HepG2 (cell line): ENCODE data around the gene ERMAP. TPM values are rescaled to one million over a fixed set of nuclear protein-coding genes. Genes with fewer than 3 reads are reported as not detected.

Experiments used
- ATAC-seq: fragments of 200-7000 bp; cut with Tn5 transposase; 3 replicates; pipeline ENCODE4 v1.9.1; 2020; ENCODE audit warnings: mild to moderate bottlenecking, moderate library complexity
- BruUV-seq: library from RNA; stranded (reverse); fragments of 400-500 nt; replicated peaks from 2 replicates; lab custom pipeline; 2021; lab: Mats Ljungman, UMichigan
- CTCF ChIA-PET: fragments of 300-600 bp; formaldehyde crosslinking; extraction: SDS; loops from one replicate; lab custom pipeline; 2021; ENCODE audit warnings: low total read pairs, inconsistent platforms, low intra/inter-chr PET ratio; lab: Yijun Ruan, JAX
- POLR2A ChIA-PET: fragments of 350-600 bp; sonication (Branson Sonifier 250); formaldehyde crosslinking; loops from one replicate; lab custom pipeline; 2020; ENCODE audit warnings: antibody characterized with exemption, inconsistent platforms; lab: Yijun Ruan, JAX
- DNase-seq: peaks from one replicate; pipeline ENCODE4 v3.0.0-alpha.2; 2015; ENCODE audit warnings: low spot score
- FAIRE-seq: peaks from 3 replicates; lab custom pipeline; 2011; peaks lifted over from hg19 to GRCh38; lab: Jason Lieb, UNC
- H2AFZ ChIP-seq: one replicate; pipeline ENCODE4 v1.6.1; 2011; ENCODE audit warnings: low read length, inconsistent platforms
- H3K27ac ChIP-seq: fragments of 300-600 bp; 3 replicates; pipeline ENCODE4 v1.8.0; 2011; ENCODE audit warnings: mixed run types, mild to moderate bottlenecking, mixed read lengths, low read length, inconsistent platforms; ENCODE audit not compliant: insufficient read depth; ENCODE audit errors: extremely low read length
- H3K27me3 ChIP-seq, 2 experiments: fragments of 200-600 bp in 1 of 2; 2 replicates in 1 of 2; 3 replicates in 1 of 2; pipeline versions ENCODE4 v1.6.0 to v1.8.0; 2011; ENCODE audit warnings: low read length in 2 of 2, mild to moderate bottlenecking in 2 of 2, moderate library complexity in 2 of 2, inconsistent platforms in 1 of 2; ENCODE audit not compliant: insufficient read depth in 2 of 2, control insufficient read depth in 1 of 2
- H3K36me3 ChIP-seq, 2 experiments: fragments of 200-600 bp in 1 of 2; replicated peaks in 1 of 2; 2 replicates in 1 of 2; 3 replicates in 1 of 2; pipeline versions ENCODE4 v1.5.1 to v1.8.0; 2011; ENCODE audit warnings: low read length in 2 of 2, inconsistent platforms in 1 of 2; ENCODE audit not compliant: insufficient read depth in 2 of 2, control insufficient read depth in 1 of 2
- H3K4me1 ChIP-seq: 2 replicates; pipeline ENCODE4 v1.5.1; 2012; ENCODE audit warnings: low read length, inconsistent platforms; ENCODE audit not compliant: insufficient read depth
- H3K4me2 ChIP-seq: 2 replicates; pipeline ENCODE4 v1.6.0; 2011; ENCODE audit warnings: low read depth, low read length, inconsistent platforms
- H3K4me3 ChIP-seq, 3 experiments: fragments of 200-600 bp in 1 of 3; sonication (generic), shearing (Covaris generic) in 1 of 3; replicated peaks in 1 of 3; 2 replicates each; pipeline ENCODE4 v1.5.1; 2011 to 2016; ENCODE audit warnings: low read length in 3 of 3, inconsistent platforms in 2 of 3, low read depth in 2 of 3, mild to moderate bottlenecking in 2 of 3, control low read depth in 1 of 3, mixed read lengths in 1 of 3; ENCODE audit not compliant: insufficient read depth in 1 of 3
- H3K79me2 ChIP-seq: one replicate; pipeline ENCODE4 v1.6.1; 2011; ENCODE audit warnings: low read length, inconsistent platforms; ENCODE audit not compliant: insufficient read depth
- H3K9ac ChIP-seq: 2 replicates; pipeline ENCODE4 v1.6.0; 2011; ENCODE audit warnings: mild to moderate bottlenecking, low read depth, low read length, inconsistent platforms; ENCODE audit not compliant: insufficient read depth
- H3K9me3 ChIP-seq: 2 replicates; pipeline ENCODE4 v1.5.1; 2012; ENCODE audit warnings: mild to moderate bottlenecking, low read length
- H4K20me1 ChIP-seq: 2 replicates; pipeline ENCODE4 v1.6.0; 2011; ENCODE audit warnings: inconsistent platforms, mild to moderate bottlenecking, low read length, moderate library complexity; ENCODE audit not compliant: insufficient read depth
- ATM ChIP-seq: fragments of 450-650 bp; IDR thresholded peaks from 2 replicates; pipeline ENCODE4 v1.7.1; 2017; ENCODE audit warnings: mild to moderate bottlenecking, borderline replicate concordance
- ATRX ChIP-seq: sonication (generic); formaldehyde crosslinking; IDR thresholded peaks from 2 replicates; pipeline ENCODE4 v1.4.0; 2020; ENCODE audit warnings: missing genetic modification reagents, borderline replicate concordance
- NCOA2 ChIP-seq: sonication (generic); formaldehyde crosslinking; IDR thresholded peaks from 2 replicates; pipeline ENCODE4 v1.8.0; 2022; ENCODE audit warnings: inconsistent platforms
- SRSF9 ChIP-seq: fragments of 200-400 bp; formaldehyde crosslinking; IDR thresholded peaks from 2 replicates; pipeline ENCODE4 v1.6.1; 2018; ENCODE audit warnings: borderline replicate concordance, mild to moderate bottlenecking, low read depth, low read length; ENCODE audit not compliant: insufficient read depth, poor library complexity, severe bottlenecking
- in situ Hi-C: cut with HindIII; loops from 2 replicates; pipeline ENCODE4 v1.10.0; 2017; ENCODE audit warnings: low pct_unique_long_range_greater_than_20kb; ENCODE audit not compliant: extremely low pct_ligation_motif_present
- intact Hi-C: fragments of 100-400 bp; cut with micrococcal nuclease; formaldehyde crosslinking; loops from one replicate; pipeline ENCODE4 v1.10.0; 2022; ENCODE audit not compliant: unreplicated experiment
- polyA plus RNA-seq, 8 experiments: library from polyadenylated mRNA; depleted of rRNA in 3 of 8; stranded (reverse) in 7 of 8; unstranded in 1 of 8; fragments of >200 nt; fragmentation: Illumina TruSeq in 4 of 8; extraction: Trizol in 4 of 8; gene quantifications; 2 replicates each; pipeline versions ENCODE4 v1.2.1 to v1.2.3, GENCODE V29; 2011 to 2016; ENCODE audit warnings: low read depth in 4 of 8, missing spikeins in 1 of 8, mixed read lengths in 1 of 8; ENCODE audit not compliant: insufficient read depth in 1 of 8
- total RNA-seq, 5 experiments: library from RNA; depleted of rRNA; stranded (reverse); fragments of >200 nt; fragmentation: Illumina TruSeq; extraction: Trizol; gene quantifications; 2 replicates each; pipeline ENCODE4 v1.2.3, GENCODE V29; 2016; ENCODE audit warnings: low read depth in 1 of 5
- TF ChIP-seq, protein P1 (sequence below): IDR thresholded peaks from 2 replicates; pipeline ENCODE4 v1.6.1; 2016; ENCODE audit warnings: low read depth, missing genetic modification reagents, missing compliant biosample characterization
- TF ChIP-seq, protein P2 (sequence below): sonication (generic); formaldehyde crosslinking; IDR thresholded peaks from 2 replicates; pipeline ENCODE4 v1.5.1; 2020; ENCODE audit warnings: mild to moderate bottlenecking, moderate library complexity, missing genetic modification reagents
- TF ChIP-seq, protein P3 (sequence below): sonication (generic); formaldehyde crosslinking; IDR thresholded peaks from 2 replicates; pipeline ENCODE4 v1.4.0; 2020; ENCODE audit warnings: missing genetic modification reagents, borderline replicate concordance

ERMAP gene
- total and polyA plus RNA-seq, 2 of the 13 experiments (the other 11 are each of a cell fraction or from before 2014, with no cell fraction given), result 2.2 to 4.4 TPM

DNA sequence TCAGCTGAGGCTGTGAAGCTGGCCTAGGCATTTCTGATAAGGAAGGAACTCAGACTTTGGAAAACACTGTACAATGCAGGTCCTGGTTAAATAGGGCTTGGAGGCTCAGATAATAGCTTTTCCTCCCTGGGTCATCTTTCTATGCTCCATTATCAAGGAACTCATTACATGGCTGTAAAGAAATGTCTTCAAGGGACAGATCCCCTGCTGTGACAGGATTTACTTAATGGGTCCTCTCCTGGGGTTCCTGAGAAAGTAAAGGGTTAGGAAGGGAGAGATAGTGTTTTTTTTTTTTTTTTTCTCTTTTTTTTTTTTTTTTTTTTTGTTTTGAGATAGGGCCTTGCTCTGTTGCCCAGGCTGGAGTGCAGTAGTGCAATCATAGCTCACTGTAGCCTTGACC is 14.4 kb downstream of the ERMAP start:
- POLR2A ChIA-PET, result interaction anchor here (0.7 kb wide), 1 partner anchor 148 kb away, joined by 4 read pairs; no protein-coding TSS in a partner anchor
- DNase-seq, result no peak
- Histone ChIP-seq H3K4me2 (no peak overlapping the region), H3K9ac (no peak overlapping the region)
- no peak for TF ChIP-seq NCOA2 (CRISPR knock-in tag)
- TF ChIP-seq SRSF9, result no peak
- TF ChIP-seq ATM, result no peak
- TF ChIP-seq ATRX (CRISPR knock-in tag), result no peak
- TF ChIP-seq, protein P1, sequence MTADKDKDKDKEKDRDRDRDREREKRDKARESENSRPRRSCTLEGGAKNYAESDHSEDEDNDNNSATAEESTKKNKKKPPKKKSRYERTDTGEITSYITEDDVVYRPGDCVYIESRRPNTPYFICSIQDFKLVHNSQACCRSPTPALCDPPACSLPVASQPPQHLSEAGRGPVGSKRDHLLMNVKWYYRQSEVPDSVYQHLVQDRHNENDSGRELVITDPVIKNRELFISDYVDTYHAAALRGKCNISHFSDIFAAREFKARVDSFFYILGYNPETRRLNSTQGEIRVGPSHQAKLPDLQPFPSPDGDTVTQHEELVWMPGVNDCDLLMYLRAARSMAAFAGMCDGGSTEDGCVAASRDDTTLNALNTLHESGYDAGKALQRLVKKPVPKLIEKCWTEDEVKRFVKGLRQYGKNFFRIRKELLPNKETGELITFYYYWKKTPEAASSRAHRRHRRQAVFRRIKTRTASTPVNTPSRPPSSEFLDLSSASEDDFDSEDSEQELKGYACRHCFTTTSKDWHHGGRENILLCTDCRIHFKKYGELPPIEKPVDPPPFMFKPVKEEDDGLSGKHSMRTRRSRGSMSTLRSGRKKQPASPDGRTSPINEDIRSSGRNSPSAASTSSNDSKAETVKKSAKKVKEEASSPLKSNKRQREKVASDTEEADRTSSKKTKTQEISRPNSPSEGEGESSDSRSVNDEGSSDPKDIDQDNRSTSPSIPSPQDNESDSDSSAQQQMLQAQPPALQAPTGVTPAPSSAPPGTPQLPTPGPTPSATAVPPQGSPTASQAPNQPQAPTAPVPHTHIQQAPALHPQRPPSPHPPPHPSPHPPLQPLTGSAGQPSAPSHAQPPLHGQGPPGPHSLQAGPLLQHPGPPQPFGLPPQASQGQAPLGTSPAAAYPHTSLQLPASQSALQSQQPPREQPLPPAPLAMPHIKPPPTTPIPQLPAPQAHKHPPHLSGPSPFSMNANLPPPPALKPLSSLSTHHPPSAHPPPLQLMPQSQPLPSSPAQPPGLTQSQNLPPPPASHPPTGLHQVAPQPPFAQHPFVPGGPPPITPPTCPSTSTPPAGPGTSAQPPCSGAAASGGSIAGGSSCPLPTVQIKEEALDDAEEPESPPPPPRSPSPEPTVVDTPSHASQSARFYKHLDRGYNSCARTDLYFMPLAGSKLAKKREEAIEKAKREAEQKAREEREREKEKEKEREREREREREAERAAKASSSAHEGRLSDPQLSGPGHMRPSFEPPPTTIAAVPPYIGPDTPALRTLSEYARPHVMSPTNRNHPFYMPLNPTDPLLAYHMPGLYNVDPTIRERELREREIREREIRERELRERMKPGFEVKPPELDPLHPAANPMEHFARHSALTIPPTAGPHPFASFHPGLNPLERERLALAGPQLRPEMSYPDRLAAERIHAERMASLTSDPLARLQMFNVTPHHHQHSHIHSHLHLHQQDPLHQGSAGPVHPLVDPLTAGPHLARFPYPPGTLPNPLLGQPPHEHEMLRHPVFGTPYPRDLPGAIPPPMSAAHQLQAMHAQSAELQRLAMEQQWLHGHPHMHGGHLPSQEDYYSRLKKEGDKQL, result no peak
- TF ChIP-seq, protein P2, sequence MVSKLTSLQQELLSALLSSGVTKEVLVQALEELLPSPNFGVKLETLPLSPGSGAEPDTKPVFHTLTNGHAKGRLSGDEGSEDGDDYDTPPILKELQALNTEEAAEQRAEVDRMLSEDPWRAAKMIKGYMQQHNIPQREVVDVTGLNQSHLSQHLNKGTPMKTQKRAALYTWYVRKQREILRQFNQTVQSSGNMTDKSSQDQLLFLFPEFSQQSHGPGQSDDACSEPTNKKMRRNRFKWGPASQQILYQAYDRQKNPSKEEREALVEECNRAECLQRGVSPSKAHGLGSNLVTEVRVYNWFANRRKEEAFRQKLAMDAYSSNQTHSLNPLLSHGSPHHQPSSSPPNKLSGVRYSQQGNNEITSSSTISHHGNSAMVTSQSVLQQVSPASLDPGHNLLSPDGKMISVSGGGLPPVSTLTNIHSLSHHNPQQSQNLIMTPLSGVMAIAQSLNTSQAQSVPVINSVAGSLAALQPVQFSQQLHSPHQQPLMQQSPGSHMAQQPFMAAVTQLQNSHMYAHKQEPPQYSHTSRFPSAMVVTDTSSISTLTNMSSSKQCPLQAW (CRISPR knock-in tag), result no peak
- TF ChIP-seq, protein P3, sequence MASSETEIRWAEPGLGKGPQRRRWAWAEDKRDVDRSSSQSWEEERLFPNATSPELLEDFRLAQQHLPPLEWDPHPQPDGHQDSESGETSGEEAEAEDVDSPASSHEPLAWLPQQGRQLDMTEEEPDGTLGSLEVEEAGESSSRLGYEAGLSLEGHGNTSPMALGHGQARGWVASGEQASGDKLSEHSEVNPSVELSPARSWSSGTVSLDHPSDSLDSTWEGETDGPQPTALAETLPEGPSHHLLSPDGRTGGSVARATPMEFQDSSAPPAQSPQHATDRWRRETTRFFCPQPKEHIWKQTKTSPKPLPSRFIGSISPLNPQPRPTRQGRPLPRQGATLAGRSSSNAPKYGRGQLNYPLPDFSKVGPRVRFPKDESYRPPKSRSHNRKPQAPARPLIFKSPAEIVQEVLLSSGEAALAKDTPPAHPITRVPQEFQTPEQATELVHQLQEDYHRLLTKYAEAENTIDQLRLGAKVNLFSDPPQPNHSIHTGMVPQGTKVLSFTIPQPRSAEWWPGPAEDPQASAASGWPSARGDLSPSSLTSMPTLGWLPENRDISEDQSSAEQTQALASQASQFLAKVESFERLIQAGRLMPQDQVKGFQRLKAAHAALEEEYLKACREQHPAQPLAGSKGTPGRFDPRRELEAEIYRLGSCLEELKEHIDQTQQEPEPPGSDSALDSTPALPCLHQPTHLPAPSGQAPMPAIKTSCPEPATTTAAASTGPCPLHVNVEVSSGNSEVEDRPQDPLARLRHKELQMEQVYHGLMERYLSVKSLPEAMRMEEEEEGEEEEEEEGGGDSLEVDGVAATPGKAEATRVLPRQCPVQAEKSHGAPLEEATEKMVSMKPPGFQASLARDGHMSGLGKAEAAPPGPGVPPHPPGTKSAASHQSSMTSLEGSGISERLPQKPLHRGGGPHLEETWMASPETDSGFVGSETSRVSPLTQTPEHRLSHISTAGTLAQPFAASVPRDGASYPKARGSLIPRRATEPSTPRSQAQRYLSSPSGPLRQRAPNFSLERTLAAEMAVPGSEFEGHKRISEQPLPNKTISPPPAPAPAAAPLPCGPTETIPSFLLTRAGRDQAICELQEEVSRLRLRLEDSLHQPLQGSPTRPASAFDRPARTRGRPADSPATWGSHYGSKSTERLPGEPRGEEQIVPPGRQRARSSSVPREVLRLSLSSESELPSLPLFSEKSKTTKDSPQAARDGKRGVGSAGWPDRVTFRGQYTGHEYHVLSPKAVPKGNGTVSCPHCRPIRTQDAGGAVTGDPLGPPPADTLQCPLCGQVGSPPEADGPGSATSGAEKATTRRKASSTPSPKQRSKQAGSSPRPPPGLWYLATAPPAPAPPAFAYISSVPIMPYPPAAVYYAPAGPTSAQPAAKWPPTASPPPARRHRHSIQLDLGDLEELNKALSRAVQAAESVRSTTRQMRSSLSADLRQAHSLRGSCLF, result no peak
- TF ChIP-seq, all 625 proteins: peak for 0
- Histone ChIP-seq H3K4me3 (no peak overlapping the region), H3K4me1 (no peaks in the 10 kb centered on the region), H3K27ac (no peak overlapping the region), H2AFZ (no peak overlapping the region), H4K20me1 (no peaks in the 10 kb centered on the region), H3K9me3 (no peaks in the 10 kb centered on the region), H3K27me3 (no peaks in the 10 kb centered on the region), H3K79me2 (no peaks in the 10 kb centered on the region), H3K36me3 (no peaks in the 10 kb centered on the region)
- in situ Hi-C loops, result no loop called here
- FAIRE-seq (no peak), ATAC-seq (no peak)
- BruUV-seq, result no TSS peak
- CTCF ChIA-PET, result no interaction called here
- intact Hi-C loops, result no loop called here
